OCI-LY1 (cell line): ENCODE results near the gene LIPC.

Experiments
- CTCF ChIP-seq: fragments of 200-600 bp; sonication (generic), shearing (Covaris generic); IDR thresholded peaks from 2 replicates; pipeline ENCODE4 v1.5.1; 2017; ENCODE audit warnings: mild to moderate bottlenecking, antibody characterized with exemption, low read length, moderate library complexity, mixed read lengths
- EZH2 ChIP-seq: fragments of 200-600 bp; sonication (generic), shearing (Covaris generic); IDR thresholded peaks from 2 replicates; pipeline ENCODE4 v1.8.0; 2017; ENCODE audit warnings: borderline replicate concordance, mixed run types, mild to moderate bottlenecking, antibody characterized with exemption, low read length, moderate library complexity, mixed read lengths

- TF ChIP-seq CTCF, result no peak
- TF ChIP-seq EZH2, result no peak
These were observed 154.1 kb downstream of the LIPC start for GRCh38 chr15:58585693-58586443.
